Caco-2 (cell line): ENCODE data around the gene NCOA6. TPM values are rescaled to one million over a fixed set of nuclear protein-coding genes. Genes with fewer than 3 reads are reported as not detected.

ENCODE experiments used
- BruUV-seq: library from RNA; stranded (reverse); fragments of 400-500 nt; replicated peaks from 2 replicates; lab custom pipeline; 2021; lab: Mats Ljungman, UMichigan
- CTCF ChIA-PET: fragments of 300-600 bp; sonication (Branson Sonifier 250); formaldehyde crosslinking; loops from one replicate; lab custom pipeline; 2022; ENCODE audit warnings: antibody characterized with exemption; lab: Charles Lee
- POLR2A ChIA-PET: fragments of 300-600 bp; sonication (Branson Sonifier 250); formaldehyde crosslinking; loops from one replicate; lab custom pipeline; 2022; ENCODE audit warnings: antibody characterized with exemption; lab: Charles Lee
- DNase-seq, 2 experiments: peaks; one replicate each; pipeline versions ENCODE4 v3.0.0 to v3.0.0-alpha.2; 2020 to 2022
- H3K27me3 ChIP-seq: replicated peaks from 2 replicates; pipeline ENCODE4 v1.6.0; 2011; ENCODE audit warnings: low read length; ENCODE audit not compliant: control insufficient read depth, insufficient read depth
- H3K36me3 ChIP-seq: 2 replicates; pipeline ENCODE4 v1.5.1; 2011; ENCODE audit warnings: low read length; ENCODE audit not compliant: control insufficient read depth, insufficient read depth
- H3K4me1 ChIP-seq: fragments of 250-450 bp; sonication (Bioruptor Pico); 2 replicates; pipeline ENCODE4 v1.5.1; 2020; ENCODE audit warnings: mild to moderate bottlenecking
- H3K4me3 ChIP-seq: 2 replicates; pipeline ENCODE4 v1.5.1; 2011; ENCODE audit warnings: low read depth, mild to moderate bottlenecking, control low read depth, low read length
- H3K9me3 ChIP-seq: fragments of 250-450 bp; sonication (Bioruptor Pico); 2 replicates; pipeline ENCODE4 v1.5.1; 2020; ENCODE audit warnings: mild to moderate bottlenecking, moderate library complexity
- H3K27ac Mint-ChIP-seq: one replicate; pipeline ENCODE4 v1.8.0; 2022; ENCODE audit warnings: mixed read lengths; ENCODE audit not compliant: unreplicated experiment
- H3K27me3 Mint-ChIP-seq: one replicate; pipeline ENCODE4 v1.8.0; 2022; ENCODE audit warnings: mixed read lengths; ENCODE audit not compliant: insufficient read depth, unreplicated experiment
- H3K36me3 Mint-ChIP-seq: one replicate; pipeline ENCODE4 v1.8.0; 2022; ENCODE audit warnings: mild to moderate bottlenecking, mixed read lengths; ENCODE audit not compliant: insufficient read depth, unreplicated experiment
- H3K4me1 Mint-ChIP-seq: one replicate; pipeline ENCODE4 v1.8.0; 2022; ENCODE audit warnings: low read depth, mixed read lengths; ENCODE audit not compliant: unreplicated experiment
- H3K4me3 Mint-ChIP-seq: one replicate; pipeline ENCODE4 v1.8.0; 2022; ENCODE audit warnings: mild to moderate bottlenecking, moderate library complexity, mixed read lengths; ENCODE audit not compliant: unreplicated experiment
- H3K9me3 Mint-ChIP-seq: one replicate; pipeline ENCODE4 v1.8.0; 2022; ENCODE audit warnings: mixed read lengths; ENCODE audit not compliant: unreplicated experiment
- intact Hi-C: fragments of 100-400 bp; cut with micrococcal nuclease; formaldehyde crosslinking; loops from one replicate; pipeline ENCODE4 v1.10.0; 2022; ENCODE audit not compliant: unreplicated experiment
- total RNA-seq: library from RNA; stranded (reverse); gene quantifications from 2 replicates; pipeline ENCODE4 v1.2.3, GENCODE V29; 2022
- TF ChIP-seq, protein P1 (sequence below), 2 experiments: fragments of 200-600 bp in 1 of 2; IDR thresholded peaks; 1 replicate in 1 of 2; 2 replicates in 1 of 2; pipeline versions ENCODE4 v1.5.1 to v1.8.0; 2011 to 2022; ENCODE audit warnings: antibody characterized with exemption in 1 of 2, control low read depth in 1 of 2, inconsistent platforms in 1 of 2, low read depth in 1 of 2, low read length in 1 of 2, mild to moderate bottlenecking in 1 of 2, moderate library complexity in 1 of 2; ENCODE audit not compliant: insufficient read depth in 1 of 2, severe bottlenecking in 1 of 2, unreplicated experiment in 1 of 2

Gene NCOA6
- total RNA-seq, 1 experiment from 2014 or later: 65.1 TPM

DNA sequence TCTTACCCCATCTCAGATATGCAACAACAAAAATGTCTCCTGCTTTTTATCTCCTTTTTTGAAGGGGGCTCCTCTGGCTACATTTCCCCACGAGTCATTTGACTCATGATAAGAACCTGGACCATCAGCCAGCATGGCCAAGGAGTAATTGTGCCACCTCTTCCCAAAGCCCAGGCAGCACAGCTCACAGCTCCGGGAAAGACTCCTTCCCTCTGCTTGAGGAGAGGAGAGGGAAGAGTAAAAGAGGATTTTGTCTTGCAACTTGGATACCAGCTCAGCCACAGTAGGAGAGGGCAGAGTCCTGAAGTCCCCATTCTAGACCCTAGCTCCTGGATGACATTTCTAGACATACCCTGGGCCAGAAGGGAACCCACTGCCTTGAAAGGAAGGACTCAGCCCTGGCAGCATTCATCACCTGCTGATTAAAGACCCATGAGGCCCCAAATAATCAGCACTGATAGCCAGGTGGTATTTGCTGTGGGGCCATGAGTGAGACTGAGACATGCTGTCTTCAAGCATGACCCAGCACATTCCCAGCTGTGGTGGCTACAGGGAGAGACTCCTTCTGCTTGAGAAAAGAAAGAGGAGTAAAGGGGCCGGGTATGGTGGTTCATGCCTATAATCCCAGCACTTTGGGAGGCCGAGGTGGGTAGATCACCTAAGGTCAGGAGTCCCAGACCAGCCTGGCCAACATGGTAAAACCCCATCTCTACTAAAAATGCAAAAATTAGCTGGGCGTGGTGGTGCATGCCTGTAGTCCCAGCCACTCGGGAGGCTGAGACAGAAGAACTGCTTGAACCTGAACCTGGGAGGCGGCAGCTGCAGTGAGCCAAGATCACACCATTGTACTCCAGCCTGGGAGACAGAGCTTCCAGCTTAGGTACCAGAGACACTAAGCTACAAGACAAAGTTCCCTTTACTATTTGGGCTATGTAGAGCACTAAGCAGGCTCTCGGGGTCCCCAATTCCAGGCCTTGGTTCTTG is 28.1 kb downstream of the NCOA6 start:
- Histone ChIP-seq H3K4me1 (no peaks in the 10 kb centered on the region; the same call in 1 of the 2 replicates), H3K27me3 (no peaks in the 10 kb centered on the region), H3K9me3 (no peaks in the 10 kb centered on the region), H3K36me3 (peaks cover 6% of the 10 kb centered on the region), H3K4me3 (no peak overlapping the region)
- no TSS peak for BruUV-seq
- Mint-ChIP-seq H3K4me3 (no peak overlapping the region), H3K36me3 (peaks cover 31% of the 10 kb centered on the region), H3K9me3 (no peaks in the 10 kb centered on the region), H3K4me1 (peaks cover 10% of the 10 kb centered on the region), H3K27me3 (no peaks in the 10 kb centered on the region), H3K27ac (no peak overlapping the region)
- no peak for DNase-seq
- ChIA-PET POLR2A (no interaction called here), CTCF (interaction anchor here (1.1 kb wide), 1 partner anchor 28 kb away, joined by 3 read pairs; no protein-coding TSS in a partner anchor)
- TF ChIP-seq, protein P1, sequence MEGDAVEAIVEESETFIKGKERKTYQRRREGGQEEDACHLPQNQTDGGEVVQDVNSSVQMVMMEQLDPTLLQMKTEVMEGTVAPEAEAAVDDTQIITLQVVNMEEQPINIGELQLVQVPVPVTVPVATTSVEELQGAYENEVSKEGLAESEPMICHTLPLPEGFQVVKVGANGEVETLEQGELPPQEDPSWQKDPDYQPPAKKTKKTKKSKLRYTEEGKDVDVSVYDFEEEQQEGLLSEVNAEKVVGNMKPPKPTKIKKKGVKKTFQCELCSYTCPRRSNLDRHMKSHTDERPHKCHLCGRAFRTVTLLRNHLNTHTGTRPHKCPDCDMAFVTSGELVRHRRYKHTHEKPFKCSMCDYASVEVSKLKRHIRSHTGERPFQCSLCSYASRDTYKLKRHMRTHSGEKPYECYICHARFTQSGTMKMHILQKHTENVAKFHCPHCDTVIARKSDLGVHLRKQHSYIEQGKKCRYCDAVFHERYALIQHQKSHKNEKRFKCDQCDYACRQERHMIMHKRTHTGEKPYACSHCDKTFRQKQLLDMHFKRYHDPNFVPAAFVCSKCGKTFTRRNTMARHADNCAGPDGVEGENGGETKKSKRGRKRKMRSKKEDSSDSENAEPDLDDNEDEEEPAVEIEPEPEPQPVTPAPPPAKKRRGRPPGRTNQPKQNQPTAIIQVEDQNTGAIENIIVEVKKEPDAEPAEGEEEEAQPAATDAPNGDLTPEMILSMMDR (IDR thresholded peaks at IDR 0.05; ENCODE audit: insufficient read depth in 1 of 2, low read depth in 1 of 2, low read length in 1 of 2, severe bottlenecking in 1 of 2, unreplicated experiment in 1 of 2): no peak
- intact Hi-C loops: no loop called here

DNA sequence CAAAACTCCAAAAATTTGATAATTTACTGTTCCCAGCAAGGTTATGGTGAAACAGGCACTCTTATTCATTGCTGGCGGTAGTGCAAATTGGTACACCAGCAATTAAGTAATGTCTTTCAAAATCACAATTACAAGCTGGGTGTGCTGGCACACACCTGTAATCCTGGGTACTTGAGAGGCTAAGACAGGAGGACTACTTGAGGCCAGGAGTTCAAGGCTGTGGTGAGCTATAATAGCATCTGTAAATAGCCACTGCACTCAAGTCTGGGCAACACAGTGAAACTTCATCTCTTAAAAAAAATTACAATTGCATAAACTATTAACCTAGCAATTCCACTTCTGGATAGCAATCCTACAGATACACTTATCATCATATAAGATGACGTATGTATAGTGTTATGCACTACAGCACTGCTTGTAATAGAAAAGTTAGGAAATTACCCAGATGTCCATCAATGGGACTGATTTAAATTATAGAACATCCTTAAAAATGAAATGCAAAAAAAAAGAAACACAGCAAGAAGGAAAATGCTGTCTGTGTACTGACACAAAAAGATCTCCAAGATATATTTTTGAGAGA is 31.4 kb downstream of the NCOA6 start:
- TF ChIP-seq, protein P1 (IDR thresholded peaks at IDR 0.05; ENCODE audit: insufficient read depth in 1 of 2, low read depth in 1 of 2, low read length in 1 of 2, severe bottlenecking in 1 of 2, unreplicated experiment in 1 of 2): no peak
- peaks cover 6% of the 10 kb centered on the region for H3K36me3 ChIP-seq
- peaks cover 44% of the 10 kb centered on the region for H3K36me3 Mint-ChIP-seq
- H3K27me3 Mint-ChIP-seq: no peaks in the 10 kb centered on the region
- no peaks in the 10 kb centered on the region for H3K27me3 ChIP-seq
- H3K4me3 ChIP-seq: no peak overlapping the region
- POLR2A ChIA-PET: no interaction called here
- H3K9me3 Mint-ChIP-seq: no peaks in the 10 kb centered on the region
- intact Hi-C loops: no loop called here
- no peak overlapping the region for H3K4me3 Mint-ChIP-seq
- H3K9me3 ChIP-seq: no peaks in the 10 kb centered on the region
- no TSS peak for BruUV-seq
- CTCF ChIA-PET: interaction anchor here (1.9 kb wide), 1 partner anchor 24 kb away, joined by 8 read pairs; no protein-coding TSS in a partner anchor
- no peak for DNase-seq
- H3K27ac Mint-ChIP-seq: no peak overlapping the region
- peaks cover 6% of the 10 kb centered on the region for H3K4me1 Mint-ChIP-seq
- no peaks in the 10 kb centered on the region; the same call in 1 of the 2 replicates for H3K4me1 ChIP-seq

DNA sequence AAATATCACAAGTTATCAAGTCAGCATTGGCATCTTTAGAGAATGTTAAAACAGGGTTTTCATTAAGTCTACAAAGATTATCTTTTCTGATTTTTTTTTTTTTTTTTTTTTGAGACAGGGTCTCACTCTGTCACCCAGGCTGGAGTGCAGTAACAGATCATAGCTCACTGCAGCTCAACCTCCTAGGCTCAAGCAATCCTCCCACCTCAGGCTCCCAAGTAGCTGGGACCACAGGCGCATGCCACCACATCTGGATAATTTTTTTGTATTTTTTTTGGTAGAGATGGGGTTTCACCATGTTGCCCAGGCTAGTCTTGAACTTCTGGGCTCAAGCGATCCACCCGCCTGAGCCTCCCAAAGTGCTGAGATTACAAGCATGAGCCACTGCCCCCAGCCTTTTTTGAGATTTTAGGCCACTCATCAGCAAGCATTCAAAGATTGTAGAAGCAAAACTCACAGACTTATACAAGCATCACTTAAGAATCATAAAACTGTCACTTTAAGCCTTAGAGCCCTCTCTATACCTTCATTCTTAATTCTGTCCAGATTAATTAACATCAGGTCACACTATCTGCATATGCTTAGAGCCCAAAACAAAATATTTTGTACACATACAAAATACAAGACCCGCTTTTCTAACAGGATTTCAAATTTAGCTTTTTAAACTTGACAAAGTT is 32.6 kb downstream of the NCOA6 start:
- Histone ChIP-seq H3K9me3 (no peaks in the 10 kb centered on the region), H3K36me3 (peaks cover 6% of the 10 kb centered on the region), H3K4me3 (no peak overlapping the region), H3K27me3 (no peaks in the 10 kb centered on the region), H3K4me1 (no peaks in the 10 kb centered on the region)
- H3K27me3 Mint-ChIP-seq: no peaks in the 10 kb centered on the region
- H3K9me3 Mint-ChIP-seq: no peaks in the 10 kb centered on the region
- no TSS peak for BruUV-seq
- no peak overlapping the region for H3K27ac Mint-ChIP-seq
- ChIA-PET POLR2A (interaction anchor here (0.7 kb wide), 1 partner anchor 46 kb away, joined by 3 read pairs; no protein-coding TSS in a partner anchor), CTCF (interaction anchor here (0.7 kb wide), 1 partner anchor 1531 kb away, joined by 3 read pairs; no protein-coding TSS in a partner anchor)
- intact Hi-C loops: no loop called here
- H3K4me1 Mint-ChIP-seq: no peaks in the 10 kb centered on the region
- TF ChIP-seq, protein P1 (IDR thresholded peaks at IDR 0.05; ENCODE audit: insufficient read depth in 1 of 2, low read depth in 1 of 2, low read length in 1 of 2, severe bottlenecking in 1 of 2, unreplicated experiment in 1 of 2): no peak
- no peak for DNase-seq
- peaks cover 47% of the 10 kb centered on the region for H3K36me3 Mint-ChIP-seq
- no peak overlapping the region for H3K4me3 Mint-ChIP-seq
